Cardiac muscle cell (in vitro differentiated cells and primary cell): ENCODE data around the gene ATP8B4. TPM values are rescaled to one million over a fixed set of nuclear protein-coding genes. Genes with fewer than 3 reads are reported as not detected.

Source experiments
- DNase-seq, 2 donors: peaks; one replicate each; pipeline versions ENCODE4 v3.0.0 to v3.0.0-alpha.2; 2010 to 2017; ENCODE audit warnings: low read depth in 1 of 2, low spot score in 1 of 2
- H3K27ac ChIP-seq: fragments of 200-600 bp; sonication (generic); 2 replicates; pipeline ENCODE4 v1.5.1; 2016
- H3K27me3 ChIP-seq: fragments of 200-600 bp; sonication (generic); 2 replicates; pipeline ENCODE4 v1.6.0; 2016; ENCODE audit warnings: control low read depth
- H3K36me3 ChIP-seq: fragments of 200-600 bp; sonication (generic); 2 replicates; pipeline ENCODE4 v1.5.1; 2016; ENCODE audit warnings: control low read depth
- H3K4me1 ChIP-seq: fragments of 200-600 bp; sonication (generic); 2 replicates; pipeline ENCODE4 v1.8.1; 2017; ENCODE audit warnings: low read depth, mild to moderate bottlenecking, mixed run types
- H3K4me3 ChIP-seq: fragments of 200-600 bp; sonication (generic); 2 replicates; pipeline ENCODE4 v1.5.1; 2016; ENCODE audit warnings: mild to moderate bottlenecking
- H3K9me3 ChIP-seq: fragments of 200-600 bp; sonication (generic); 2 replicates; pipeline ENCODE4 v1.5.1; 2017; ENCODE audit warnings: low read depth, mild to moderate bottlenecking, control low read depth
- polyA plus RNA-seq: library from polyadenylated mRNA; unstranded; fragments of >200 nt; fragmentation: Nextera tagmentation; extraction: Ambion mirVana; gene quantifications from 2 replicates; pipeline ENCODE4 v1.2.1, GENCODE V29; 2016
- total RNA-seq: library from RNA; depleted of rRNA; stranded (reverse); fragments of >200 nt; gene quantifications from 2 replicates; pipeline ENCODE4 v1.2.3, GENCODE V29; 2016
- TF ChIP-seq, protein P1 (sequence below): IDR thresholded peaks from 2 replicates; pipeline ENCODE4 v1.5.1; 2012; ENCODE audit warnings: low read depth, mild to moderate bottlenecking, low read length

Gene ATP8B4
- total and polyA plus RNA-seq, 2 experiments from 2014 or later = 0.09 to 0.12 TPM

DNA sequence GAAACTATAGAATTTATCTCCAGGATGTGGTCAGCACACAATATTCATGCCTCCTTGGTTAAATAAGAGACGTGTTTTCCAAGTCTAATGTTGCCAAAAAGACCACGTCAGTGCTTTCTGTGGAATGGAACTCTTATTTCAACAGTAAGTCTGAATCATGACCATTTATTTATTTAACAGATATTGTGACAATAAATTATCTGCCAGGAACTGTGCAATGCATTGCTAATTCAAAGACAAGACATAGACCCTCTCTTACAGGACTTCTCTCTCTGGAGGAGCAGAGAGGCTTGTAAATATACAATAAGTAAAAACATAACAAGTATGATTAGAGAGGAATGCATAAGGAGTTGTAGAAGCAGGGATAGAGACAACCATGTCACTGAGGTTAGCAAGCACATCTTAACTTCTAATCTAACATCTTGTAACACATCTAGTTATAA, 270.7 kb downstream of the ATP8B4 start:
- Histone ChIP-seq H3K27me3 (no peaks in the 10 kb centered on the region), H3K4me3 (no peak overlapping the region), H3K27ac (no peak overlapping the region), H3K4me1 (no peaks in the 10 kb centered on the region), H3K9me3 (no peaks in the 10 kb centered on the region), H3K36me3 (no peaks in the 10 kb centered on the region)
- DNase-seq = peak in 1 of 2 donors; percentile 96
- TF ChIP-seq, protein P1, sequence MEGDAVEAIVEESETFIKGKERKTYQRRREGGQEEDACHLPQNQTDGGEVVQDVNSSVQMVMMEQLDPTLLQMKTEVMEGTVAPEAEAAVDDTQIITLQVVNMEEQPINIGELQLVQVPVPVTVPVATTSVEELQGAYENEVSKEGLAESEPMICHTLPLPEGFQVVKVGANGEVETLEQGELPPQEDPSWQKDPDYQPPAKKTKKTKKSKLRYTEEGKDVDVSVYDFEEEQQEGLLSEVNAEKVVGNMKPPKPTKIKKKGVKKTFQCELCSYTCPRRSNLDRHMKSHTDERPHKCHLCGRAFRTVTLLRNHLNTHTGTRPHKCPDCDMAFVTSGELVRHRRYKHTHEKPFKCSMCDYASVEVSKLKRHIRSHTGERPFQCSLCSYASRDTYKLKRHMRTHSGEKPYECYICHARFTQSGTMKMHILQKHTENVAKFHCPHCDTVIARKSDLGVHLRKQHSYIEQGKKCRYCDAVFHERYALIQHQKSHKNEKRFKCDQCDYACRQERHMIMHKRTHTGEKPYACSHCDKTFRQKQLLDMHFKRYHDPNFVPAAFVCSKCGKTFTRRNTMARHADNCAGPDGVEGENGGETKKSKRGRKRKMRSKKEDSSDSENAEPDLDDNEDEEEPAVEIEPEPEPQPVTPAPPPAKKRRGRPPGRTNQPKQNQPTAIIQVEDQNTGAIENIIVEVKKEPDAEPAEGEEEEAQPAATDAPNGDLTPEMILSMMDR = no peak

DNA sequence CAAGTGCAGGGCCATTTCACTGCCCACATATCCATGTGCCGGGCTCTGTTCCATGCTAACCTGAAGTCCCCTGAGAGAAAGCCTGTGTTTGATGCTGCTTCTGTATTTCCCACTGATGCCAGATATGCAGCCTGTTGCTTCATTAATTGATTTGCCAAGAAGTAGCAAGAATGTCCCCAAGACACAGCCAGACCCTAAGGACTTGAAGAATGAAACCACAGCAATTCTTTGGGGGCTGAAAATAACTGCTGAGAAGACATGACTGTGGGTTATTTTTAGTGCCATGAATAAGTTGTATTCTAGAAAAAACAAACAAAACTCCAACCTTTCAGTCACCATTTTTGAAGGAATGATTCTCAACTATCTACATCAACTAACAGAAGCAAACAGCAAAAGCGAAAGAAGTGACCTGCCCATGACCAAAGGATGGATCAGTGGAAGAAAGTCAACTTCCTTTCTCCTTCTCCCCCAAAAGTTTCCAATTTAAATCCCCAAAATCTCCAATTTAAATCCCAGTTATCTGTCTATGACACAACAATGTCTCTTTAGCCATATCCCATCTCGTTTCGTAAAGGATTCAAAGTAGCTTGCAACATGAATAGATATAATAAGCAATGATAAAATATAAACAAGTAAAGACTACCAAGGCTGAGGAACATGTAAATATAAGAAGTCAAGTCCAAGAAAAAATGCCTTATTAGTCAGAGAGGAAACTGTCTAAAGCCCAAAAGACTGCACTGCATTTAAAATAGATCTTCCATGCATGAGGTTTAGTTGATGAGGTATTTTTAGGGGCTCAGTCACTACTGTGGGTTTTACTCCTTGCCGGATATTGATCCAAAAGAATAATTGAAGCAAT, 271.4 kb downstream of the ATP8B4 start:
- TF ChIP-seq, protein P1 = no peak
- Histone ChIP-seq H3K27ac (no peak overlapping the region), H3K27me3 (no peaks in the 10 kb centered on the region), H3K4me3 (no peak overlapping the region), H3K4me1 (no peaks in the 10 kb centered on the region), H3K36me3 (no peaks in the 10 kb centered on the region), H3K9me3 (no peaks in the 10 kb centered on the region)
- DNase-seq = peak in 1 of 2 donors; percentile 54

DNA sequence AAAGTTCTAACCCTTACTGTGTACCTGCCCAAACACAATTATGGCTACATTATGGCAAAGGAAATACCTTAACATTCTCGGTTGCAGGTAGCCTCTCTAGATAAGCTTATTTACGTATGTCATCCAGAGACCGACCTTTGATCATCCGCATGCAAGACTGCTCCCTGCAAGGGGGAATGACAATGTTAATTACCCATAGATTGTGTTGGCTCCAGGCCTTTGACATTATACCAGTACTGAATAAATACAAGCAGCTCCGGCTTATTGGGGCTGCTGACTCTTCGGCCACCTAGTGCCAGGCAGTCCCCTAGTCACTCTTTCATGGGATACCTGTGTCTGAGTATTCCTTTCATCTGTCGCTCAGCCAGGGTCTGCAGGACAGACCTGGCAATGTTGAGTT, 274.6 kb downstream of the ATP8B4 start:
- Histone ChIP-seq H3K36me3 (no peaks in the 10 kb centered on the region), H3K4me1 (no peaks in the 10 kb centered on the region), H3K27ac (no peak overlapping the region), H3K27me3 (no peaks in the 10 kb centered on the region), H3K4me3 (no peak overlapping the region), H3K9me3 (no peaks in the 10 kb centered on the region)
- TF ChIP-seq, protein P1 = no peak
- DNase-seq = no peak

DNA sequence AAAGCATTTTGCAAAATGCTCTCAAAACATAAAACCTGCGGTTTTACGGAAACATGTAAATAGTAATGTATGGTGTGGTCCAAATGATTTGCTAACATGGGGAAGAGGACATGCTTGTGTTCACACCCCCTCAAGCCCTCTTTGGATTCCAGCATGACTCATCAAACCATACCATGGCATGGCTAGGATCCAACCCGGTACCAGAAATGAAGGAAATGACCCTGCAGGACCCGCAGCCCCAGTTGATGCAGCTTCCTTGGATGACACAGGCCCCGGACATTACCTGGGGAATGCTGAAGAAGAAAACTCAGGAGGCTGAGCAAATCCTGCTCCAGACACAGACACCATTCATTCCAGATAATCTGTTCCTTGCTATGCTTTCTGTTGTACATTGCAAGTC, 275.3 kb downstream of the ATP8B4 start:
- TF ChIP-seq, protein P1 = no peak
- H3K4me1 ChIP-seq = no peaks in the 10 kb centered on the region
- no peaks in the 10 kb centered on the region for H3K9me3 ChIP-seq
- DNase-seq = no peak
- H3K36me3 ChIP-seq = no peaks in the 10 kb centered on the region
- no peaks in the 10 kb centered on the region for H3K27me3 ChIP-seq
- H3K27ac ChIP-seq = no peak overlapping the region
- no peak overlapping the region for H3K4me3 ChIP-seq

DNA sequence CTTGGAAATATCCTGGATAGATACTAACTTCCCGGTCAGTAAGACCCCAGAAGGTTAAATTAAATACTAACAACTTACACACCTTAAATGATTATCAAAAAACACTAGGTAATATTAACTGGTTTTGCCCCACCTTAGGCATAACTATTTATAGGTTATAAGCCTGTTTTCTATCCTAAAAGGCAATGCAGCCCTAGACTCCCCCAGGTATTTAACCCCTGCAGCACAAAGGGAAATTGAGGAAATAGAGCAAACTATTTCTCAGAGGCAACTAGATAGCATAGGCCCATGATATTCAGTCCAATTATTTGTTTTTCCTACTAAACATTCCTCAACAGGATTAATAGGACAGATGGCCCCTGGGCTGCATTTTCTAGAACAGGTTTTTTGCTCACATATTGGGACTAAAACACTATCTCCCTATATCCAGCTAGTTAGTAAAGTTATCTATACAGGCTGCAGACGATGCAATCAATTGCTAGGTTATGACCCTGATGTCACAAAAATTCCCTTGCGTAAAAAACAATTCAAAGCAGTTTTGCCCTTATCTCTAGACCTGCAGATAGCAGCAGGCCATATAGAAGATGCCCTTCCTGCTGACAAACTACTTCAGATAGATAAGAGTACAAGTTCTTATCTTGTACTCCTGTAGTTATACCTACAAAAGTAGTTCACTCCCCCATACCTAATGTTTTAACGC, 276.9 kb downstream of the ATP8B4 start:
- TF ChIP-seq, protein P1 = no peak
- no peak overlapping the region for H3K27ac ChIP-seq
- H3K36me3 ChIP-seq = no peaks in the 10 kb centered on the region
- H3K27me3 ChIP-seq = no peaks in the 10 kb centered on the region
- DNase-seq = no peak
- no peaks in the 10 kb centered on the region for H3K4me1 ChIP-seq
- no peaks in the 10 kb centered on the region for H3K9me3 ChIP-seq
- no peak overlapping the region for H3K4me3 ChIP-seq
